MCF 10A (cell line): ENCODE measurements around the gene SLC19A2. TPM values are rescaled to one million over a fixed set of nuclear protein-coding genes. Genes with fewer than 3 reads are reported as not detected.
A peak's percentile ranks its signal among the peaks of the same experiment; 100 is the strongest.

Source experiments
- BruUV-seq: library from RNA; stranded (reverse); fragments of 400-500 nt; replicated peaks from 2 replicates; lab custom pipeline; 2021; lab: Mats Ljungman, UMichigan
- CTCF ChIA-PET: fragments of 300-600 bp; sonication (Branson Sonifier 250); formaldehyde crosslinking; extraction: SDS; loops from one replicate; lab custom pipeline; 2021; ENCODE audit warnings: antibody characterized with exemption, inconsistent platforms; lab: Yijun Ruan, JAX
- POLR2A ChIA-PET: fragments of 300-600, 350-650 bp; sonication (Branson Sonifier 250); formaldehyde crosslinking; extraction: SDS; loops from one replicate; lab custom pipeline; 2020; ENCODE audit warnings: antibody characterized with exemption, inconsistent platforms; lab: Yijun Ruan, JAX
- DNase-seq: peaks from one replicate; pipeline ENCODE4 v3.0.0-alpha.2; 2018; ENCODE audit not compliant: unreplicated experiment
- H3K27ac Mint-ChIP-seq: one replicate; pipeline ENCODE4 v1.8.0; 2022; ENCODE audit warnings: mild to moderate bottlenecking, low read depth, mixed read lengths; ENCODE audit not compliant: unreplicated experiment
- H3K27me3 Mint-ChIP-seq: one replicate; pipeline ENCODE4 v1.8.0; 2022; ENCODE audit warnings: mixed read lengths; ENCODE audit not compliant: insufficient read depth, unreplicated experiment
- H3K36me3 Mint-ChIP-seq: one replicate; pipeline ENCODE4 v1.8.0; 2022; ENCODE audit warnings: mild to moderate bottlenecking, moderate library complexity, mixed read lengths; ENCODE audit not compliant: insufficient read depth, unreplicated experiment
- H3K4me1 Mint-ChIP-seq: one replicate; pipeline ENCODE4 v1.8.0; 2022; ENCODE audit warnings: mixed read lengths; ENCODE audit not compliant: insufficient read depth, unreplicated experiment
- H3K4me3 Mint-ChIP-seq: one replicate; pipeline ENCODE4 v1.8.0; 2022; ENCODE audit warnings: mild to moderate bottlenecking, moderate library complexity, mixed read lengths; ENCODE audit not compliant: unreplicated experiment
- H3K9me3 Mint-ChIP-seq: one replicate; pipeline ENCODE4 v1.8.0; 2022; ENCODE audit warnings: mixed read lengths; ENCODE audit not compliant: unreplicated experiment
- intact Hi-C: fragments of 100-400 bp; cut with micrococcal nuclease; formaldehyde crosslinking; loops from 2 replicates; pipeline ENCODE4 v1.14.1; 2022
- total RNA-seq: library from RNA; stranded (reverse); gene quantifications from 2 replicates; pipeline ENCODE4 v1.2.3, GENCODE V29; 2022
- TF ChIP-seq, protein P1 (sequence below): fragments of 200-600 bp; IDR thresholded peaks from one replicate; pipeline ENCODE4 v1.8.0; 2022; ENCODE audit warnings: antibody characterized with exemption, mild to moderate bottlenecking; ENCODE audit not compliant: unreplicated experiment

SLC19A2 gene
- total RNA-seq, 1 experiment from 2014 or later: 13.9 TPM

DNA sequence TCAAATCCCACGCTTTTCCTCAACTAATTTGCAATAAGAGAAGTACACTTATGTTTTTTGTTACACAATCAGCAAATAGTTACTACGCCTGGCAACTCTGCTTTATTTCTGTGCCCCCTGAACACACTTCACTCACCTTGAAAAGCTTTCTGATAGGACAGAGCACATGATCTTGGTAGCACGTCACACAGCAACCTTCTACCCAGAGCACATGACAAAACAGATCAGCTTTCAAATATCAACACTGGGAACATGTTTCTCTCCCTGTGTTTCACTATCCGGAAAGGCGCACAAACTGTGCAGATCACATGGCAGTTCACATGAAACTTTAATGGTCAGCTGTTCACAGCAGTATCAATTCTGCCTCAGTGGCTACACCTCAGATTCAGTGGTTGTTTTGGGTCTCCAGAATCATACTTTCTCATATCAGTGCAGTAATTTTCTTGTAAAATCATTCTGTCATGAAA lies 2.2 kb downstream of the SLC19A2 start:
- intact Hi-C loops: loop anchor here (10.0 kb wide), 1 partner anchor 369 kb away; no protein-coding TSS in a partner anchor
- POLR2A ChIA-PET: interaction anchor here (0.6 to 3.0 kb wide), 25 partner anchors 9 to 1305 kb away, joined by 3 to 51 read pairs (median 5); partner anchors contain the start of genes BLZF1, METTL18, NME7 and TIPRL
- TF ChIP-seq, protein P1, sequence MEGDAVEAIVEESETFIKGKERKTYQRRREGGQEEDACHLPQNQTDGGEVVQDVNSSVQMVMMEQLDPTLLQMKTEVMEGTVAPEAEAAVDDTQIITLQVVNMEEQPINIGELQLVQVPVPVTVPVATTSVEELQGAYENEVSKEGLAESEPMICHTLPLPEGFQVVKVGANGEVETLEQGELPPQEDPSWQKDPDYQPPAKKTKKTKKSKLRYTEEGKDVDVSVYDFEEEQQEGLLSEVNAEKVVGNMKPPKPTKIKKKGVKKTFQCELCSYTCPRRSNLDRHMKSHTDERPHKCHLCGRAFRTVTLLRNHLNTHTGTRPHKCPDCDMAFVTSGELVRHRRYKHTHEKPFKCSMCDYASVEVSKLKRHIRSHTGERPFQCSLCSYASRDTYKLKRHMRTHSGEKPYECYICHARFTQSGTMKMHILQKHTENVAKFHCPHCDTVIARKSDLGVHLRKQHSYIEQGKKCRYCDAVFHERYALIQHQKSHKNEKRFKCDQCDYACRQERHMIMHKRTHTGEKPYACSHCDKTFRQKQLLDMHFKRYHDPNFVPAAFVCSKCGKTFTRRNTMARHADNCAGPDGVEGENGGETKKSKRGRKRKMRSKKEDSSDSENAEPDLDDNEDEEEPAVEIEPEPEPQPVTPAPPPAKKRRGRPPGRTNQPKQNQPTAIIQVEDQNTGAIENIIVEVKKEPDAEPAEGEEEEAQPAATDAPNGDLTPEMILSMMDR: no peak
- CTCF ChIA-PET: interaction anchor here (0.9 to 4.1 kb wide), 8 partner anchors 11 to 64 kb away, joined by 3 to 42 read pairs (median 4); no protein-coding TSS in a partner anchor
- H3K36me3 Mint-ChIP-seq: no peaks in the 10 kb centered on the region
- peaks cover 54% of the 10 kb centered on the region for H3K4me1 Mint-ChIP-seq
- H3K4me3 Mint-ChIP-seq: peak overlapping the region; percentile 75
- H3K27ac Mint-ChIP-seq: peak overlapping the region; percentile 98
- DNase-seq: peak; percentile 83
- H3K27me3 Mint-ChIP-seq: no peaks in the 10 kb centered on the region
- no peaks in the 10 kb centered on the region for H3K9me3 Mint-ChIP-seq
- BruUV-seq: no TSS peak

DNA sequence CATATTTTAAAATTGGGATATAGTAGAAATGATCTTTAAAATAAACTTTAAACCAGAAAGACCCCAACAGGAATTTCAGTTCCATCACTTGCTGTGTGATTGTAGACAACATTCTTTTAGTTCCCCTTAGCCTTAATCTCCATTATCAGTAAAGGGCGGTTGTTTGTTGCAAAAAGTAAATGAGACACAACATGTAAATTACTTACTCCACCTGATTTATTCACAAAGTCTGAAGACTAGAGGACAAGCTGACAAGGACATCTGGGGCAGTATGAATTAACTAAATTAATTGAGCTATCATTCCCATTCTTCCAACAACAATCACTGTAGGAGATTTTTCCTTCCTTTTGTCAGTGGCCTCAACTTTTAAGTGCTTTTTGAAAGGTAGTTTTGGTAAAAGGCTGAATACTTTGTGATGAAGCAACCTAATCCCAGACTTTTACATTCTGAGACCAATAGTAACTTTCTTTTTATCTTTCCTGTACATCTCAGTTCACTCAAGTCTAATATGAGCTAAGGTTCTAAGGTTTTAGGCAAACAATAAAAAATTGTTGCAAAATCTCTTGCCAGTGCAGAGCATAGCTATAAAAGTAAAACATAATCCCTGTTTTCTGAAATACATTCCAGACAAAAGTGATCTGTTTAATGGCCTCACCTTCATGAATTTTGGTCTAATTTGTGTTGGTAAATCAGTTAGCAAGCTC lies 6.2 kb downstream of the SLC19A2 start:
- peak overlapping the region; percentile 54 for H3K27ac Mint-ChIP-seq
- H3K4me1 Mint-ChIP-seq: peaks cover 40% of the 10 kb centered on the region
- peaks cover 17% of the 10 kb centered on the region for H3K36me3 Mint-ChIP-seq
- TF ChIP-seq, protein P1: no peak
- BruUV-seq: no TSS peak
- DNase-seq: no peak
- H3K4me3 Mint-ChIP-seq: no peak overlapping the region
- H3K9me3 Mint-ChIP-seq: no peaks in the 10 kb centered on the region
- POLR2A ChIA-PET: interaction anchor here (0.7 to 1.4 kb wide), 5 partner anchors 10 to 112 kb away, joined by 3 to 6 read pairs (median 4); partner anchors contain the start of genes BLZF1 and NME7
- intact Hi-C loops: loop anchor here (10.0 kb wide), 1 partner anchor 365 kb away; no protein-coding TSS in a partner anchor
- CTCF ChIA-PET: interaction anchor here (0.8 to 2.3 kb wide), 7 partner anchors 10 to 98 kb away, joined by 3 to 14 read pairs (median 6); no protein-coding TSS in a partner anchor
- no peaks in the 10 kb centered on the region for H3K27me3 Mint-ChIP-seq

DNA sequence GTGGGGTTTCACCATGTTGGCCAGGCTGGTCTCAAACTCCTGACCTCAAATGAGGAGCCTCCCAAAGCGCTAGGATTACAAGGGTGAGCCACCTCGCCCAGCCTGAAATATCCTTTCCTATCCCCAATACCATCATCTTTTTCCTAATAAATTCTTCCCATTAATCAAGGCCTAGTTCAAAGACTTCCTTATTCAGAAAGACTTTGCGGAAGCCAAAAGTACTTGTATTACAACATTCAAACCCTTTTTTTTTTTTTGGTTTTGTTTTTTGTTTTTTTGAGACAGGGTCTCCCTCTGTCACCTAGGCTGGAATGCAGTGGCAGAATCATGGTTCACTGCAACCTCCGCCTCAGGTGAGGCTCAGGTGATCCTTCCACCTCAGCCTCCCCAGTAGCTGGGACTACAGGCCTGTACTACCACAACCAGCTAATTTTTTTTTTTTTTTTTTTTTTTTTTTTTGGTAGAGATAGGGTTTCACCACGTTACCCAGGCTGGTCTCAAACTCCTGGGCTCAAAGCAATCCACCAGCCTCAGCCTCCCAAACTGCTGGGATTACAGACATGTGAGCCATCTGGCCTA lies 7.6 kb downstream of the SLC19A2 start:
- BruUV-seq: no TSS peak
- ChIA-PET POLR2A (interaction anchor here (1.0 to 1.1 kb wide), 2 partner anchors 9 to 90 kb away, joined by 3 to 4 read pairs; no protein-coding TSS in a partner anchor), CTCF (interaction anchor here (0.6 to 3.5 kb wide), 10 partner anchors 9 to 1252 kb away, joined by 3 to 19 read pairs (median 4); no protein-coding TSS in a partner anchor)

More for the DNA sequence above, 7.6 kb downstream of the SLC19A2 start:
- Mint-ChIP-seq H3K4me1 (peaks cover 28% of the 10 kb centered on the region), H3K27me3 (no peaks in the 10 kb centered on the region), H3K36me3 (peaks cover 17% of the 10 kb centered on the region), H3K9me3 (no peaks in the 10 kb centered on the region), H3K27ac (peak overlapping the region; percentile 54), H3K4me3 (no peak overlapping the region)
- DNase-seq: no peak
- intact Hi-C loops: no loop called here
- TF ChIP-seq, protein P1: no peak
